HCT116 (cell line): ENCODE data around the gene ELN.

Source experiments
- EZH2 ChIP-seq: fragments of 200-600 bp; sonication (generic); IDR thresholded peaks from 2 replicates; pipeline ENCODE4 v1.6.1; 2017; ENCODE audit warnings: antibody characterized with exemption, mixed run types
- EZH2phosphoT487 ChIP-seq: fragments of 200-600 bp; IDR thresholded peaks from 2 replicates; pipeline ENCODE4 v1.6.1; 2018; ENCODE audit warnings: antibody characterized with exemption, borderline replicate concordance
- JUND ChIP-seq: IDR thresholded peaks from 2 replicates; pipeline ENCODE4 v1.6.1; 2012
- POLR2A ChIP-seq: IDR thresholded peaks from 2 replicates; pipeline ENCODE4 v1.7.0; 2011; ENCODE audit warnings: borderline replicate concordance; ENCODE audit not compliant: insufficient read depth, insufficient read length; ENCODE audit errors: extremely low read depth
- POLR2AphosphoS5 ChIP-seq: IDR thresholded peaks from 2 replicates; pipeline ENCODE4 v1.6.1; 2011; ENCODE audit warnings: mild to moderate bottlenecking, low read depth, low read length, moderate library complexity
- SIN3A ChIP-seq: IDR thresholded peaks from 2 replicates; pipeline ENCODE4 v1.6.1; 2012; ENCODE audit warnings: low read depth
- TF ChIP-seq, protein P1 (sequence below), 3 experiments: fragments of 200-600 bp in 1 of 3; sonication (generic) in 1 of 3; IDR thresholded peaks in 2 of 3; conservative IDR thresholded peaks in 1 of 3; 2 replicates each; pipeline ENCODE4 v1.5.1; 2012 to 2017; ENCODE audit warnings: low read depth in 2 of 3, low read length in 2 of 3, antibody characterized with exemption in 1 of 3, borderline replicate concordance in 1 of 3, control low read depth in 1 of 3, mild to moderate bottlenecking in 1 of 3, mixed read lengths in 1 of 3, mixed run types in 1 of 3, moderate library complexity in 1 of 3; ENCODE audit not compliant: insufficient read depth in 1 of 3
- TF ChIP-seq, protein P2 (sequence below): IDR thresholded peaks from 2 replicates; pipeline ENCODE4 v1.6.1; 2012

DNA sequence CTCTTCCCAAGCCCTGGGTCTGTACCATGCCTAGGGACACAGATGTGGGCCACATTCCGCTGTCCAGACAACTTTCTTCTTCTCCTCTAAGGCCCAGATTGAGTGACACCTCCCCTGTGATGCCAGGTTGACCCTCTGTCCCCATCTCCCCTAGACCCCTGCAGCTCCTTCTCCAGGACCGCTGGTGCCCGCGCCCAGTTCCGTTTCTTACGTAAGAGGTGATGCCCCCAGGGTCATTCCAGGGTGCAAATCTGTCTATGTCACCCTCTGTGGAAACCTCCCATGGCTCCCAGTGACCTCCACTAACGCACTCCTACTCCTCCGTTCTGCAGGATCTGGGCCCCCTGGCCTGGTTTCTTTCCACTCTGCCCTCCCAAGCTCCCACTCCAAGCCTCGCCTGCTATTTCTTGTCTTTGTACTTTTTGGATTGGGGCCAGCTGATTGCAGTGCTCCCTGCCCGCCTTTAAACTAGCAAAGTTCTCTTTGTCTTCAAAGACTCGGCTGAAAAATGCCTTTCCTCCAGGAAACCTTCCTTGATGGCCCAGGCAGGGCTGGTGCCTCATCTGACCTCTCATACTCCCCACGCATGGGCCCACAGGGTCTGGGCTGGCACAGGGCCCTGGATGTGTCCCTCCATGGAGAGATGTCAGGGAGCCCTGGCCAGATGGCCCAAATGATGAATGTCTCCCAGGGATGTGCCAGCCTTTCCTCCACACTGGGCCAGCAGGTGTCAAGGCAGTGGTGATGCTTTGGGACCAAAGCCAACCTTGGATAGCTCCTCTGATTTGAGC, 21.3 kb upstream of the ELN start:
- TF ChIP-seq, protein P1, sequence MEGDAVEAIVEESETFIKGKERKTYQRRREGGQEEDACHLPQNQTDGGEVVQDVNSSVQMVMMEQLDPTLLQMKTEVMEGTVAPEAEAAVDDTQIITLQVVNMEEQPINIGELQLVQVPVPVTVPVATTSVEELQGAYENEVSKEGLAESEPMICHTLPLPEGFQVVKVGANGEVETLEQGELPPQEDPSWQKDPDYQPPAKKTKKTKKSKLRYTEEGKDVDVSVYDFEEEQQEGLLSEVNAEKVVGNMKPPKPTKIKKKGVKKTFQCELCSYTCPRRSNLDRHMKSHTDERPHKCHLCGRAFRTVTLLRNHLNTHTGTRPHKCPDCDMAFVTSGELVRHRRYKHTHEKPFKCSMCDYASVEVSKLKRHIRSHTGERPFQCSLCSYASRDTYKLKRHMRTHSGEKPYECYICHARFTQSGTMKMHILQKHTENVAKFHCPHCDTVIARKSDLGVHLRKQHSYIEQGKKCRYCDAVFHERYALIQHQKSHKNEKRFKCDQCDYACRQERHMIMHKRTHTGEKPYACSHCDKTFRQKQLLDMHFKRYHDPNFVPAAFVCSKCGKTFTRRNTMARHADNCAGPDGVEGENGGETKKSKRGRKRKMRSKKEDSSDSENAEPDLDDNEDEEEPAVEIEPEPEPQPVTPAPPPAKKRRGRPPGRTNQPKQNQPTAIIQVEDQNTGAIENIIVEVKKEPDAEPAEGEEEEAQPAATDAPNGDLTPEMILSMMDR (IDR thresholded peaks at IDR 0.05 in 2 of 3, conservative IDR thresholded peaks at IDR 0.05 in 1 of 3; ENCODE audit: borderline replicate concordance in 1 of 3, insufficient read depth in 1 of 3, low read depth in 2 of 3, low read length in 2 of 3), result no peak
- no peak for TF ChIP-seq SIN3A
- TF ChIP-seq, protein P2, sequence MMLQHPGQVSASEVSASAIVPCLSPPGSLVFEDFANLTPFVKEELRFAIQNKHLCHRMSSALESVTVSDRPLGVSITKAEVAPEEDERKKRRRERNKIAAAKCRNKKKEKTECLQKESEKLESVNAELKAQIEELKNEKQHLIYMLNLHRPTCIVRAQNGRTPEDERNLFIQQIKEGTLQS, result no peak
- no peak for TF ChIP-seq POLR2A
- TF ChIP-seq EZH2, result no peak
- TF ChIP-seq JUND, result no peak
- no peak for TF ChIP-seq EZH2phosphoT487
- TF ChIP-seq POLR2AphosphoS5, result no peak
